Measurements from ENCODE around the gene TTC24.

TTC24 gene

GRCh38 chr1:156554971-156555370 lies 24.6 kb upstream of the TTC24 start:
- no peak for DNase-seq (ENCODE audit: low spot score)

- DNase-seq (ENCODE audit: low spot score): no peak
These were observed 23.8 kb upstream of the TTC24 start for GRCh38 chr1:156555715-156556114.

GRCh38 chr1:156556354-156556753 lies 23.2 kb upstream of the TTC24 start:
- no peak for DNase-seq (ENCODE audit: low spot score)

- no peak for DNase-seq (ENCODE audit: low spot score)
These were observed 20.3 kb upstream of the TTC24 start for GRCh38 chr1:156559086-156559796.

- DNase-seq (ENCODE audit: low spot score): no peak
These were observed 19.6 kb upstream of the TTC24 start for GRCh38 chr1:156559797-156560385.

- no peak for DNase-seq (ENCODE audit: low spot score)
These were observed 18.8 kb upstream of the TTC24 start for GRCh38 chr1:156560585-156561163.

GRCh38 chr1:156565519-156565918 lies 14.0 kb upstream of the TTC24 start:
- DNase-seq (ENCODE audit: low spot score): no peak

- DNase-seq (ENCODE audit: low spot score): no peak
These were observed 13.1 kb upstream of the TTC24 start for GRCh38 chr1:156566436-156566835.

- DNase-seq (ENCODE audit: low spot score): peak; percentile 88
These were observed 8.2 kb upstream of the TTC24 start for GRCh38 chr1:156571261-156571852.

- peak; percentile 87 for DNase-seq (ENCODE audit: low spot score)
These were observed 7.4 kb upstream of the TTC24 start, which contains the start of gene IQGAP3 for GRCh38 chr1:156571919-156572662. IQGAP3 (minus strand) TSS chr1:156572565; CDS start chr1:156572529, 36 bp downstream.

GRCh38 chr1:156572663-156573018 lies 6.9 kb upstream of the TTC24 start:
- DNase-seq (ENCODE audit: low spot score): no peak

- no peak for DNase-seq (ENCODE audit: low spot score)
These were observed 5.4 kb upstream of the TTC24 start for GRCh38 chr1:156574039-156574633.

- no peak for DNase-seq (ENCODE audit: low spot score)
These were observed 2.0 kb upstream of the TTC24 start for GRCh38 chr1:156577550-156577949.

GRCh38 chr1:156578055-156578454 lies 1.5 kb upstream of the TTC24 start:
- DNase-seq (ENCODE audit: low spot score): no peak

GRCh38 chr1:156581661-156582387 lies 2.3 kb downstream of the TTC24 start:
- no peak for DNase-seq (ENCODE audit: low spot score)

GRCh38 chr1:156582388-156583017 lies 3.0 kb downstream of the TTC24 start:
- no peak for DNase-seq (ENCODE audit: low spot score)

GRCh38 chr1:156583821-156584622 lies 4.5 kb downstream of the TTC24 start:
- peak; percentile 85 for DNase-seq (ENCODE audit: low spot score)

- no peak for DNase-seq (ENCODE audit: low spot score)
These were observed 5.3 kb downstream of the TTC24 start for GRCh38 chr1:156584813-156585212.

GRCh38 chr1:156586323-156586722 lies 6.8 kb downstream of the TTC24 start:
- no peak for DNase-seq (ENCODE audit: low spot score)

GRCh38 chr1:156586892-156587477 lies 7.5 kb downstream of the TTC24 start:
- no peak for DNase-seq (ENCODE audit: low spot score)
